ENCODE measurements around the gene PSG7.
"Not testable (repeated sequence)": the region's sequence is repeated elsewhere in the genome, so short reads cannot be mapped to it uniquely, and the experiment has no call there.

DNA sequence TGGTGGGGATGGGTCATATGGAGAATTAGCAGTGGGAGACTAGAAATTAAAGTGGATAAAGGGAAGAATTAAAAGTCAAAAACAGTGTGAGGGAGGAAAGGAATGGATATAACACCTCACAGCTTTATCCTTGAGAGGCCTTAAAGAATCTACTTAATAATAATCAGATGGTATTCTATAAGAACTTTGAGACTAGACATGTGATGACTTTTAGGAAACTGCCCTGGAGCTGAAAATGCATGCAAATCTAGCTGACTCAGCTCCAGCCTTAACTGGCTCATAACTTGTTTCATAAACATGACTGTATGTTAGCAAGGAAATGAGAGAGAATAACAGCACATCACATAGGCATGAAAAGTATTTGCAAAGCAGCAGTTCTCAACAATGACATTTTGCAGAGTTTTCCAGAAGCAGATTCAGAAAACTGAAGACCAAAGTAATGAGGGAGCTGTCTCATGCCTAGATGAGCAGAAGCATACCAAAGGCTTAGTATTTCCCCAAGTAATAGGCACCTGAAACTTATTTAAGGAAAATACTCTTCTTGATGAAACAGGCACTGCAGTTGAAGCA, 49.0 kb downstream of the PSG7 start:
- TF ChIP-seq, protein P1, sequence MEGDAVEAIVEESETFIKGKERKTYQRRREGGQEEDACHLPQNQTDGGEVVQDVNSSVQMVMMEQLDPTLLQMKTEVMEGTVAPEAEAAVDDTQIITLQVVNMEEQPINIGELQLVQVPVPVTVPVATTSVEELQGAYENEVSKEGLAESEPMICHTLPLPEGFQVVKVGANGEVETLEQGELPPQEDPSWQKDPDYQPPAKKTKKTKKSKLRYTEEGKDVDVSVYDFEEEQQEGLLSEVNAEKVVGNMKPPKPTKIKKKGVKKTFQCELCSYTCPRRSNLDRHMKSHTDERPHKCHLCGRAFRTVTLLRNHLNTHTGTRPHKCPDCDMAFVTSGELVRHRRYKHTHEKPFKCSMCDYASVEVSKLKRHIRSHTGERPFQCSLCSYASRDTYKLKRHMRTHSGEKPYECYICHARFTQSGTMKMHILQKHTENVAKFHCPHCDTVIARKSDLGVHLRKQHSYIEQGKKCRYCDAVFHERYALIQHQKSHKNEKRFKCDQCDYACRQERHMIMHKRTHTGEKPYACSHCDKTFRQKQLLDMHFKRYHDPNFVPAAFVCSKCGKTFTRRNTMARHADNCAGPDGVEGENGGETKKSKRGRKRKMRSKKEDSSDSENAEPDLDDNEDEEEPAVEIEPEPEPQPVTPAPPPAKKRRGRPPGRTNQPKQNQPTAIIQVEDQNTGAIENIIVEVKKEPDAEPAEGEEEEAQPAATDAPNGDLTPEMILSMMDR (IDR thresholded peaks at IDR 0.05; ENCODE audit: insufficient read depth, low read length, poor library complexity, severe bottlenecking), result not testable (repeated sequence)
- not testable (repeated sequence) for TF ChIP-seq EZH2phosphoT487 (conservative IDR thresholded peaks at IDR 0.05; ENCODE audit: low read length)

Data from SU-DHL-6 (cell line).